ENCODE measurements around the gene EP300. TPM values are rescaled to one million over a fixed set of nuclear protein-coding genes. Genes with fewer than 3 reads are reported as not detected.

EP300 gene
- total and polyA plus RNA-seq, 2 of the 8 experiments (the other 6 are each of a cell fraction or from before 2014, with no cell fraction given), result 39.5 to 109 TPM

- Histone ChIP-seq H3K9me3 (ENCODE audit: insufficient read depth in 2 of 2, low read depth in 1 of 2, low read length in 1 of 2) (no peaks in the 10 kb centered on the region), H2BK5ac (ENCODE audit: low read depth, low read length) (no peak overlapping the region), H4K8ac (ENCODE audit: extremely low read depth, insufficient read depth, low read length) (no peak overlapping the region), H2BK20ac (ENCODE audit: low read length) (no peak overlapping the region), H3K23ac (ENCODE audit: insufficient read length) (no peak overlapping the region), H2AFZ (ENCODE audit: low read length) (no peak overlapping the region), H3K27ac (ENCODE audit: low read depth, low read length) (no peak overlapping the region), H3K14ac (ENCODE audit: insufficient read length) (no peak overlapping the region), H2AK5ac (ENCODE audit: low read depth, low read length) (no peak overlapping the region), H4K91ac (replicated peaks; ENCODE audit: insufficient read length, low read length) (no peak overlapping the region), H3K4me3 (ENCODE audit: extremely low read depth in 1 of 4, insufficient read depth in 2 of 4, low read depth in 3 of 4, low read length in 4 of 4) (peak overlapping the region; percentile 81 to 93 (median 87)), H3K9ac (replicated peaks in 1 of 4; ENCODE audit: extremely low read depth in 1 of 4, low read depth in 3 of 4, low read length in 3 of 4) (peak overlapping the region in 1 of 4 experiments; percentile 4; a peak in 1 of 7 replicates), H3K18ac (ENCODE audit: extremely low read depth, low read length) (no peak overlapping the region), H3K4ac (replicated peaks; ENCODE audit: insufficient read length, low read depth, low read length) (no peak overlapping the region), H3K36me3 (ENCODE audit: control insufficient read depth in 2 of 4, insufficient read depth in 4 of 4, low read length in 3 of 4) (peaks cover 0 to 5% (median 0%) of the 10 kb centered on the region in 4 experiments; a peak in 1 of 8 replicates), H3K4me1 (replicated peaks in 1 of 4; ENCODE audit: control insufficient read depth in 3 of 4, insufficient read depth in 4 of 4, low read length in 3 of 4) (peaks cover 0 to 3% (median 0%) of the 10 kb centered on the region in 4 experiments; a peak in 3 of 7 replicates), H3K56ac (replicated peaks; ENCODE audit: insufficient read length, low read depth, low read length) (no peak overlapping the region), H3K79me1 (ENCODE audit: low read depth, low read length) (no peaks in the 10 kb centered on the region), H2BK12ac (ENCODE audit: low read depth, low read length) (no peak overlapping the region), H2BK15ac (ENCODE audit: low read length) (no peak overlapping the region), H4K20me1 (replicated peaks in 1 of 2; ENCODE audit: control insufficient read depth in 1 of 2, insufficient read depth in 2 of 2, low read length in 2 of 2) (peaks cover 12 to 40% of the 10 kb centered on the region in 2 experiments), H4K5ac (ENCODE audit: insufficient read length, low read depth, low read length) (no peak overlapping the region), H3K4me2 (ENCODE audit: insufficient read depth in 1 of 2, low read depth in 2 of 2, low read length in 2 of 2) (peak overlapping the region; percentile 83 to 84), H3K23me2 (ENCODE audit: low read depth, low read length) (no peaks in the 10 kb centered on the region; the same call in 1 of the 2 replicates), H3K27me3 (replicated peaks in 1 of 4; ENCODE audit: control insufficient read depth in 3 of 4, extremely low read depth in 1 of 4, insufficient read depth in 3 of 4, low read length in 3 of 4) (no peaks in the 10 kb centered on the region), H3K79me2 (ENCODE audit: control insufficient read depth in 1 of 2, insufficient read depth in 2 of 2, low read length in 2 of 2) (peaks cover 54 to 68% of the 10 kb centered on the region in 2 experiments), H2BK120ac (replicated peaks; ENCODE audit: low read depth, low read length) (no peak overlapping the region)
- TF ChIP-seq YY1 (IDR thresholded peaks at IDR 0.05; ENCODE audit: low read depth, low read length), result no peak
- TF ChIP-seq SAP30 (IDR thresholded peaks at IDR 0.05; ENCODE audit: insufficient read depth, insufficient replicate concordance, low read length), result peak; percentile 41
- ChIA-PET POLR2A (ENCODE audit: partially characterized antibody) (interaction anchor here (0.6 to 6.5 kb wide), 14 partner anchors 9 to 454 kb away, joined by 3 to 59 read pairs (median 4); partner anchors contain the start of gene RBX1), CTCF (ENCODE audit: partially characterized antibody) (interaction anchor here (2.5 kb wide), 1 partner anchor 171 kb away, joined by 9 read pairs; no protein-coding TSS in a partner anchor)
- 16% methylated on average over 5 of the region's 5 CpGs; no CpG with 5 or more reads in 1 of the 2 experiments for WGBS, 2 experiments (ENCODE audit: extremely low coverage in 1 of 2, insufficient coverage in 1 of 2, insufficient read length in 1 of 2, insufficient replicate concordance in 2 of 2, low coverage in 1 of 2, low lambda C conversion rate in 2 of 2, missing lambda C conversion rate in 1 of 2)
- no peak for DNase-seq (ENCODE audit: low read depth in 1 of 2, low spot score in 2 of 2)
- FAIRE-seq, result peak; percentile 45
These were observed 1.7 kb downstream of the EP300 start for GRCh38 chr22:41094041-41094593.
